HEK293T (cell line): Measurements from ENCODE around the gene TRAM2.

Experiments
- ARNT ChIP-seq: fragments of 450-650 bp; IDR thresholded peaks from 2 replicates; pipeline ENCODE4 v1.6.1; 2017; ENCODE audit warnings: mild to moderate bottlenecking
- BHLHE40 ChIP-seq: fragments of 450-650 bp; IDR thresholded peaks from 2 replicates; pipeline ENCODE4 v1.6.1; 2016; ENCODE audit warnings: mild to moderate bottlenecking, moderate library complexity, borderline replicate concordance
- CTBP1 ChIP-seq: fragments of 450-650 bp; IDR thresholded peaks from 2 replicates; pipeline ENCODE4 v1.6.1; 2016; ENCODE audit warnings: borderline replicate concordance
- ELF4 ChIP-seq: fragments of 450-650 bp; IDR thresholded peaks from 2 replicates; pipeline ENCODE4 v1.6.1; 2017; ENCODE audit warnings: antibody characterized with exemption
- FOXA1 ChIP-seq: fragments of 450-650 bp; IDR thresholded peaks from 2 replicates; pipeline ENCODE4 v1.6.1; 2016; ENCODE audit warnings: mild to moderate bottlenecking
- FOXK2 ChIP-seq: fragments of 450-650 bp; IDR thresholded peaks from 2 replicates; pipeline ENCODE4 v1.6.1; 2016; ENCODE audit warnings: mild to moderate bottlenecking
- FOXM1 ChIP-seq: fragments of 450-650 bp; IDR thresholded peaks from 2 replicates; pipeline ENCODE4 v1.6.1; 2017; ENCODE audit warnings: mild to moderate bottlenecking, borderline replicate concordance
- HDGF ChIP-seq: fragments of 450-650 bp; IDR thresholded peaks from 2 replicates; pipeline ENCODE4 v1.6.1; 2017; ENCODE audit warnings: antibody characterized with exemption, borderline replicate concordance
- NFRKB ChIP-seq: fragments of 450-650 bp; IDR thresholded peaks from 2 replicates; pipeline ENCODE4 v1.6.1; 2016; ENCODE audit warnings: mild to moderate bottlenecking, moderate library complexity
- SP1 ChIP-seq: fragments of 450-650 bp; IDR thresholded peaks from 2 replicates; pipeline ENCODE4 v1.6.1; 2017
- SUZ12 ChIP-seq: fragments of 450-650 bp; IDR thresholded peaks from 2 replicates; pipeline ENCODE4 v1.6.1; 2016; ENCODE audit warnings: mild to moderate bottlenecking
- TARDBP ChIP-seq: fragments of 450-650 bp; IDR thresholded peaks from 2 replicates; pipeline ENCODE4 v1.6.1; 2016

- TF ChIP-seq FOXK2 (no peak), CTBP1 (no peak), FOXA1 (no peak), SUZ12 (no peak), FOXM1 (no peak), BHLHE40 (no peak), ELF4 (no peak), HDGF (no peak), TARDBP (no peak), NFRKB (no peak), SP1 (no peak), ARNT (no peak)
Measured at GRCh38 chr6:52535711-52536423, 41.0 kb downstream of the TRAM2 start.
